Measurements from ENCODE around the gene ZEB1. TPM values are rescaled to one million over a fixed set of nuclear protein-coding genes. Genes with fewer than 3 reads are reported as not detected.
"Not testable (repeated sequence)": the region's sequence is repeated elsewhere in the genome, so short reads cannot be mapped to it uniquely, and the experiment has no call there.

The ZEB1 gene
- total RNA-seq, 1 donor from 2014 or later, result 162 TPM

GRCh38 chr10:31554556-31554955 lies 235.5 kb downstream of the ZEB1 start:
- DNase-seq, result no peak
- H3K4me1 Mint-ChIP-seq (ENCODE audit: low read depth, unreplicated experiment), result no peaks in the 10 kb centered on the region
- H3K9me3 Mint-ChIP-seq (ENCODE audit: unreplicated experiment), result peaks cover 2% of the 10 kb centered on the region
- H3K4me3 Mint-ChIP-seq (ENCODE audit: unreplicated experiment), result no peak overlapping the region
- TF ChIP-seq, protein P1, sequence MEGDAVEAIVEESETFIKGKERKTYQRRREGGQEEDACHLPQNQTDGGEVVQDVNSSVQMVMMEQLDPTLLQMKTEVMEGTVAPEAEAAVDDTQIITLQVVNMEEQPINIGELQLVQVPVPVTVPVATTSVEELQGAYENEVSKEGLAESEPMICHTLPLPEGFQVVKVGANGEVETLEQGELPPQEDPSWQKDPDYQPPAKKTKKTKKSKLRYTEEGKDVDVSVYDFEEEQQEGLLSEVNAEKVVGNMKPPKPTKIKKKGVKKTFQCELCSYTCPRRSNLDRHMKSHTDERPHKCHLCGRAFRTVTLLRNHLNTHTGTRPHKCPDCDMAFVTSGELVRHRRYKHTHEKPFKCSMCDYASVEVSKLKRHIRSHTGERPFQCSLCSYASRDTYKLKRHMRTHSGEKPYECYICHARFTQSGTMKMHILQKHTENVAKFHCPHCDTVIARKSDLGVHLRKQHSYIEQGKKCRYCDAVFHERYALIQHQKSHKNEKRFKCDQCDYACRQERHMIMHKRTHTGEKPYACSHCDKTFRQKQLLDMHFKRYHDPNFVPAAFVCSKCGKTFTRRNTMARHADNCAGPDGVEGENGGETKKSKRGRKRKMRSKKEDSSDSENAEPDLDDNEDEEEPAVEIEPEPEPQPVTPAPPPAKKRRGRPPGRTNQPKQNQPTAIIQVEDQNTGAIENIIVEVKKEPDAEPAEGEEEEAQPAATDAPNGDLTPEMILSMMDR (IDR thresholded peaks at IDR 0.05; ENCODE audit: partially characterized antibody, unreplicated experiment), result no peak
- H3K27ac Mint-ChIP-seq (ENCODE audit: unreplicated experiment), result no peak overlapping the region
- H3K27me3 Mint-ChIP-seq (ENCODE audit: unreplicated experiment), result no peaks in the 10 kb centered on the region
- H3K36me3 Mint-ChIP-seq (ENCODE audit: unreplicated experiment), result peaks cover 28% of the 10 kb centered on the region

GRCh38 chr10:31557854-31558253 lies 238.8 kb downstream of the ZEB1 start:
- Mint-ChIP-seq H3K4me3 (ENCODE audit: unreplicated experiment) (no peak overlapping the region), H3K36me3 (ENCODE audit: unreplicated experiment) (peaks cover 41% of the 10 kb centered on the region), H3K9me3 (ENCODE audit: unreplicated experiment) (peaks cover 5% of the 10 kb centered on the region), H3K27ac (ENCODE audit: unreplicated experiment) (no peak overlapping the region), H3K4me1 (ENCODE audit: low read depth, unreplicated experiment) (no peaks in the 10 kb centered on the region), H3K27me3 (ENCODE audit: unreplicated experiment) (no peaks in the 10 kb centered on the region)
- TF ChIP-seq, protein P1 (IDR thresholded peaks at IDR 0.05; ENCODE audit: partially characterized antibody, unreplicated experiment), result no peak
- no peak for DNase-seq

DNA sequence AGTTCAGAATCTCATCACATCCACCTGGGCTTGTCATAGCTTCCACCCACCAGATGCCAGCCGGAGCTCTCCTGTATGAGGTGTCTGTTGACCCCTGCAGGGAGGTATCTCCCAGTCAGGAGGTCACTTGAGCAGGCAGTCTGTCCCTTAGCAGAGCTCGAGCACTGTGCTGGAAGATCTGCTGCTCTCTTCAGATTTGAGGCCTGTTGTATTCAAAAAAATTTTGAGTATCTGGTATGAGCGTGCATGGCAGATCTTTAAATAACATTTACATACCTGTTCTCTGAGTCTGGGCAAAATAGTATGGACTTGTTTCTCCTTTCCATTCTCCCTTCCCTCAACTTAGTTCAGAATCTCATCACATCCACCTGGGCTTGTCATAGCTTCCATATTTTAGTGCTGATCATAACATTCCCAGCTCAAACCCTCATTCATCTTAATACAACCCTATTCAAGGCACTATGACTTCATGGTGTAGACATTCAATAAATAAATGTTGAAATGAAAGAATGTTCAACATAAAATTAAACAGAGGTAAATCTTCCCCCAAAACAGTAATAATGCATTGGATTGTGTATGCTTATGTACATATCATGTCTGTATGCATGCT lies 249.3 kb downstream of the ZEB1 start:
- peaks cover 11% of the 10 kb centered on the region for H3K36me3 Mint-ChIP-seq (ENCODE audit: unreplicated experiment)
- not testable (repeated sequence) for DNase-seq; H3K27ac Mint-ChIP-seq (ENCODE audit: unreplicated experiment); H3K27me3 Mint-ChIP-seq (ENCODE audit: unreplicated experiment); H3K4me3 Mint-ChIP-seq (ENCODE audit: unreplicated experiment); H3K4me1 Mint-ChIP-seq (ENCODE audit: low read depth, unreplicated experiment); H3K9me3 Mint-ChIP-seq (ENCODE audit: unreplicated experiment)

DNA sequence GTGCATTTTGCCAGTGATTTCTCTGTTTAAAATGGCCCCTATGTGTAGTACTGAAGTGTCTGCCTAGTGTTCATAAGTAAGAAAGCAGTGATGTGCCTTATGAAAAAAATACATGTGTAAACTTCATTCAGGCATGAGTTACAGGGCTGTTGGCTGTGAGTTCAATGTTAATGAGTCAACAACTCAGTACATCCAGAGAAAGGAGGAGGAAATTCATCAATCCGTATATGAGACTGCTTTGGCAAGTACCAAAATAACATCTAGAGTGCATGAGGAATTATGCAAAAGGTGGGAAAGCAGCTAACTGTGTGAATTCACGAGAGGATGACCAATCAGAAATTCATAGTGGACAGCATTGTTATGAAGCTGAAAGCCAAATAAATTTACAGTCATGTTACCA lies 255.6 kb downstream of the ZEB1 start:
- Mint-ChIP-seq H3K36me3 (ENCODE audit: unreplicated experiment) (peaks cover 23% of the 10 kb centered on the region), H3K4me3 (ENCODE audit: unreplicated experiment) (no peak overlapping the region), H3K4me1 (ENCODE audit: low read depth, unreplicated experiment) (no peaks in the 10 kb centered on the region), H3K27ac (ENCODE audit: unreplicated experiment) (no peak overlapping the region), H3K9me3 (ENCODE audit: unreplicated experiment) (peaks cover 12% of the 10 kb centered on the region), H3K27me3 (ENCODE audit: unreplicated experiment) (peaks cover 4% of the 10 kb centered on the region)
- DNase-seq, result no peak
- TF ChIP-seq, protein P1 (IDR thresholded peaks at IDR 0.05; ENCODE audit: partially characterized antibody, unreplicated experiment), result no peak

DNA sequence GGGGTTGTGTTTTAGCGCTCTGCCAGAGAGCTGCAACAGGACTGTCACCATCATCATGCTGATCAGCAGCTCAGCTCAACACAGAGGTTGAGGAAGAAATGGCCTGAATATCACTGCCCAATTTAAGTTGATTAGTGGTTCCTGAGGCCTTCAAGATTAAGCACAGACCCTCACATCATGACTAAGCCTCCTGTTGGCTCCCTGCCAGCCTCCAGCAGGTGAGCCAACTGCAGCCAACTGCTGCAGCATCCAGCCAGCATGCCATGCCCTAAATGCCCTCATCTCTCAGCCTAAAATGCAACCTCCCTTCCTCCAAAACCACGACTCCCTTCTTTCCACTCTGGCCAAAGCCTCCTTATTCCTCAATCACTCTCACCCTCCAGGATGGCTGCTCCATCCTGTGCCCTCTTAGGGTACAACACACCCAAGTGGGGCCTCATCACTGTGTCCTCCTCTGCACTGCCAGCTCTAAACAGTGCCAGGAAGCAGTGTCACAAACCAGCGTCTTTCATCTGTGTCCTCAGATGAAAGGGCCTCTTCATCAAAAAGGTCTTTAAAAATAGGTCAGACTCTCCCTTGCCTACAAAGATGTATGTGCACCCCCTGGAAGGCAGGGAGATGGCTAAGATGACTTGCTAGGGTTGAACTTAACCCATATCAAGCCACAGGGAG lies 259.3 kb downstream of the ZEB1 start:
- peaks cover 24% of the 10 kb centered on the region for H3K36me3 Mint-ChIP-seq (ENCODE audit: unreplicated experiment)
- peaks cover 12% of the 10 kb centered on the region for H3K9me3 Mint-ChIP-seq (ENCODE audit: unreplicated experiment)
- TF ChIP-seq, protein P1 (IDR thresholded peaks at IDR 0.05; ENCODE audit: partially characterized antibody, unreplicated experiment), result no peak
- no peak for DNase-seq
- H3K4me3 Mint-ChIP-seq (ENCODE audit: unreplicated experiment), result no peak overlapping the region
- no peak overlapping the region for H3K27ac Mint-ChIP-seq (ENCODE audit: unreplicated experiment)
- peaks cover under 1% of the 10 kb centered on the region for H3K4me1 Mint-ChIP-seq (ENCODE audit: low read depth, unreplicated experiment)
- peaks cover 5% of the 10 kb centered on the region for H3K27me3 Mint-ChIP-seq (ENCODE audit: unreplicated experiment)
